ENCODE results near the gene PDCD2L.
"Not testable (repeated sequence)": the region's sequence is repeated elsewhere in the genome, so short reads cannot be mapped to it uniquely, and the experiment has no call there.

The PDCD2L gene

DNA sequence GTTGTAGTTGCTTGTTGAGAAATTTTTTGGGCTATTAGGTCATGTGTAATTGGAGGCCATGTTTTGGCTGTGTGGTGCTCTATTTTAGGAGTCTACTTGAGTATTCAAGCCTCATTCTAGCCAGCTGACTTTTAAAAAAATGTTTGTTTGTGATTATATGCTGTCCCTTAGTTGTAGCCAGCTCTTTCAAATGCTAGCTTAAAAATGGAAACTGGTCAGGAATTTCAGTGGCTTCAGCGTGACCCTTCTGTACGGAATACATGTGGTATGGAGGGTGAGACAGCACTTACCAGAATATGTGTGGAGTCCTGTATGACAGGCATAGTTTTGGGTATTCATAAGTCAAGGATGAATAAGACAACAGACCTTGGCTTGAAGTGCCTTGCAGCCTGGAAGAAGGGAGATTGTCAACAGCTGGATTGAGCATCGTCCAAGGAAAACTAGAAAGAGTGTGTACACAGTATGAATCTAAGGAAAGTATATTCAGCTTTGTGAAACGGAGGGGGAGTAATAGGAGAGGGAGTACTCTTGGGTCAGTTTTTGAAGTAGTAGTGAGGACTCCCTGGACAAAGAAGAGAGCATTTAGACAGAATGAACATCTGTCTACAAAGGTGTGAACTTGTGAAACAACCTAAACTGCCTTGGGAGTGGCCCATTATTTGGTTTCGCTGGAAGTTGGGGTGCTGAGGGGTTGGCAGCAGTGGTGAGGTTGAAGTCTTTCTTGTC, 57.3 kb downstream of the PDCD2L start:
- DNase-seq (ENCODE audit: low read depth in 2 of 2, low spot score in 1 of 2): no peak

DNA sequence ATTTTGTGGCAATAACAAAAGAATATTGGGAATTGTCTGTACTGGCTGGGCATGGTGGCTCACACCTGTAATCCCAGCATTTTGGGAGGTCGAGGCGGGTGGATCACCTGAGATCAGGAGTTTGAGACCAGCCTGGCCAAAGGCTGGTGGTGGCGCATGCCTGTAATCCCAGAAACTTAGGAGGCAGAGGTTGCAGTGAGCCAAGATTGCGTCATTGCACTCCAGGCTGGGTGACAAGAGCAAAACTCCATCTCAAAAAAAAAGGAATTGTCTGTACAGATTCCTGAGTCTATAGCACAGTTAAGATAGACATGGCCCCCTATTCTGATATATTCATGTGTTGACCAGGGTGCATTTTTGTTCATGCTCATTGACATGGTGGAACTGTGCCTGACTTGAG, 60.6 kb downstream of the PDCD2L start:
- not testable (repeated sequence) for DNase-seq (ENCODE audit: low read depth in 2 of 2, low spot score in 1 of 2)

DNA sequence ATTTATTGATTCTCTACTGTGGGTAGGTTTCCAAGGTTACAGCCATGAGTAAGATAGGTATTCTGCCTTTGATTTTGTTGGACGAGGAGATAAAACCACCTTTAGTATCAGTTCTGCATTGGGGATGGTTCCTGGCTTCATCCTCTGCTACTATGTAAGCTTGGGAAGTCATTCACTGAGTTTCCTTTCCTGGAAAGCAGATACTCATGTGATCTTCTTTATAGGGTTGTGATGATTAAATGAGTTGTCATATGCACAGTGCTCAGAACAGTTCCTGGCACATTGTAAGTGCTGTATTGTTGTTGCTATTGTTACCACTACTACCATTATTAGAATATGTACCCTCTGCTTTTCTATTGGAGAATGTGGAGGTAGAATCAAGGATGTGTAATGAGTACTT, 64.2 kb downstream of the PDCD2L start:
- no peak for DNase-seq (ENCODE audit: low read depth in 2 of 2, low spot score in 1 of 2)

DNA sequence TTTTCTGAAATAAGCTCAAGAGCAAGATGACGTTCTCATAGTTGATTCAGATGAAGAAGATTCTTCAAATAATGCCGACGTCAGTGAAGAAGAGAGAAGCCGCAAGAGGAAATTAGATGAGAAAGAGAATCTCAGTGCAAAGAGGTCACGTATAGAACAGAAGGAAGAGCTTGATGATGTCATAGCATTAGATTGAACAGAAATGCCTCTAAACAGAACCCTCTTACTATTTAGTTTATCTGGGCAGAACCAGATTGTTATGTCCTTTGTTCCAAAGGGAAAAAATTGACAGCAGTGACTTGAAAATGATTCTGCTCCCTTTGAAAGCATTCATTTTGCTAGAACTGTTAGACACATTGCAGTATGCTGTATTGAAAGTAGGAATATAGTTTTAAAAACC, 64.8 kb downstream of the PDCD2L start:
- not testable (repeated sequence) for DNase-seq (ENCODE audit: low read depth in 2 of 2, low spot score in 1 of 2)

DNA sequence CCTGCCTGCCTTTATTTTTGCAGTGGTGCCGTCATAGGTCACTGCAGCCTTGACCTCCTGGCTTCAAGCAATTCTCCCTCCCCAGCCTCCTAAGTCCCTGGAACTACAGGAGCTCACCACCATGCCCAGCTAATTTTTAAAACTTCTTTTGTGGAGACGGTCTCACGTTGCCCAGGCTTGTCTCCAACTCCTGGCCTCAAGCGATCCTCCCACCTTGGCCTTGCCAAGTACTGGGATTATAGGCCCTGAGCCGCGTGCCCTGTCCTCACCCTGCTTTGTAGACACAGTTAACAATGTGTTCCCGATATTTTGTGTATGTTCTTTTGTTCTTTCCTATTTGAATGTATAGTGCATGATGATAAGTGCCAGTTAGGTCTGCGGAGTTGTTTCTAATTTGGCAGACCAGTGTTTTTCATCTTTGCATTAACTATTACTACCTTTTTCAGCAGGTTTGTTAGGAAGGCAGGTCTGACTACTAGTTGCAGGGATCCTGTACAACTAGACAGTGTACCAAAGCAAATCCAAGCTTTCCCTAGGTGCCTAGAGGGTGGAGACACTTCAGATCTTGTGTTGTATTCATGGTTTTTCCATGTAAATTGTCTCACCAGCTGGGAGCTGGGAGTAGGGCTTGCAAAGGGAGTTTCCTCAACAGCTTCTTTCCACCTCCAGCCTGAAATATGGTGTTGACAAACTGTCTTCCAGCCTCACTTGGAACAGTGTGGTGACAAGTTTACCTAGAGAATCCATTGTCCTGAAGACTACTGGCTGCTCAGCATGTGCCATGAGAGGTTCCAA, 67.9 kb downstream of the PDCD2L start:
- DNase-seq (ENCODE audit: low read depth in 2 of 2, low spot score in 1 of 2): no peak

DNA sequence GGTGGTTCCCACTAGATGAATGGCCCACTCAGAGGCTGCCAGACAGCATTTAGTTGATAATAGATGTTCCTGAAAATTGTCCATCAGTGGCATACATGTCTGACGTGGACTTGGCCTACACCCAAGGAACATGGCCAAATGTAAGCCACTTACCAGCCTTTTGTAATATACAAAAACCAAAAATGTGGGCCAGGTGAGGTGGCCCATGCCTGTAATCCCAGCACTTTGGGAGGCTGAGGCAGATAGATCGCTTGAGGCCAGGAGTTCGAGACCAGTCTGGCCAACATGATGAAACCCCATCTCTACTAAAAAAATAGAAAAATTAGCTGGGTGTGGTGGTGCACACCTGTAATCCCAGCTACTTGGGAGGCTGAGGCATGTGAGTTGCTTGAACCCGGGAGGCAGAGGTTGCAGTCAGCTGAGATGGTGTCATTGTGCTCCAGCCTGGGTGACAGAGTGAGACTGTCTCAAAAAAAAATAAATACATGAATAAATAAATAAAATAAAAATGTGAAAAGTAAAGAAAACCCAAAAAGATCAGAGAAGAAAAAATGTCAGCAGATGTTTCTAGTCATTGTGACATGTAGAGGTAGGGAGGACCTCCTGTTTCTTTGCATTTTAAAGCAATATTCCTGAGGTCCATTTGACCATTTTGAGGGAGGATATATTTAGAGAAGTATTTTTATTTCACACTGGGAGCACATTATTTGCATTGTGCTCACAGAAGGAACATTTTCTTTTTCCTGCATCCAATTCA, 70.2 kb downstream of the PDCD2L start:
- no peak for DNase-seq (ENCODE audit: low read depth in 2 of 2, low spot score in 1 of 2)

DNA sequence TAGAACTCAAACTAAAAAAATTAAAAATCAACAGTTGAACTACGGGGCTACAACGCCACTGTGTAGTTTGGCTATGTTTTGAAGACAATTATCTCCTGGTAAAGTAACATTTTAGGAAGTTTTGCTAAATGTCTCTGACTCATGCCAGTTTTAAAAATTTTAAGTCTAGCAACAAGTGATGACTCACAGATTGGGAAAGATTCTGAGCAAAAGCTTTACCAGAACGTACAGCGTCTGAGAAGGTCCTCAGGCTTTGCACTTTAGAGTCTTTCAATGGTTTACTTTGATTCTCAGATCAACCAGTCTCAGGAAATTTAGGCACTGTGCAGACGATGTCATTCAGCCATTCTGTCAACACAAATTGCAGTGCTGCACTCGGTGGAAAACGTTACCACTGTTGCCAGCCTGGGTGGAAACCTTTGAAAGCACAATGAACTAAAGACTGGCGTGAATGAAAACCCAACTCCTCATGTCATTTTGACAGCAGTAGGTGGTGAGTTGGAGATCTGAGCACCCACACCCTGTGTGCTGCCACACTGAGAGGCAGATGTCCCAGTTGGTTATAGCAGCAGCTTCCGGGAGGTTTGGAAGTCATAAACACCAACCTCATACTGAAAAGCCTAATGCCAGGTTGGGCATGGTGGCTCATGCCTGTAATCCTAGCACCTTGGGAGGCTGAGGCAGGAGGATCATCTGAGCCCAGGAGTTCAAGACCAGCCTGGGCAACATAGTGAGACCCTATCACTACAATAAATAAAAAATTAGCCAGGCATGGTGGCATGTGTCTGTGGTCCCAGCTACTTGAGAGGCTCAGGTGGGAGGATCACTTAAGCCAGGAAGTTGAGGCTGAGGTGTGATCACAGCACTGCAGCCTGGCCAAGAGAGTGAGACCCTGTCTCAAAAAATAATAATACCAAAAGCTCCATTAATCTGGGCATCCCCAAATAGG, 71.1 kb downstream of the PDCD2L start:
- no peak for DNase-seq (ENCODE audit: low read depth in 2 of 2, low spot score in 1 of 2)
